Stimulated activated CD4-positive, alpha-beta T cell treated with anti-CD3 and anti-CD28 coated beads, TNF-alpha, amount 100 ng/mL, for 48 hours (primary cell): ENCODE measurements around the gene HTR2A.
A peak's percentile ranks its signal among the peaks of the same experiment; 100 is the strongest.

Source experiments
- DNase-seq, 3 donors: peaks; one replicate each; pipeline ENCODE4 v3.0.0-alpha.2; 2020; ENCODE audit warnings: low read depth in 3 of 3

The HTR2A gene

GRCh38 chr13:46871557-46871956 lies 25.3 kb downstream of the HTR2A start:
- no peak for DNase-seq

DNA sequence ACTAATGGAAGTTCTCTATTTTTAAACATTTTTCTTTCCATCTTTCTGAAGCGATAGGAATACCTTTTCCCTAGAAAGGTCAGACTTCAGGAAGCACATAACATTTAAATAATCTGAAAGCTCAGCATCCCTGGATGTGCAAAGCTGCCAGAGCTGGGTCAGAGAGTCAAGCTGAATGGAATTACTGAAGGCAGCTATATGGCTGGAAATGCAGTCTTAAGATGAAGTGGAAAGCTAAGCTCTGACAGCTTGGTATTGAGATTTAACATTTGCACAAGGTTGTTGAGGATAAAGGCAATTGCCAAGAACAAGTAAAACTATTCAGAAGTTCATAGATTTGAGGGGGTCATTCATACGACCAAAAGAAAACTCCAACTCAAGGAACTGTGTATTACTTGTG lies 28.8 kb downstream of the HTR2A start:
- no peak for DNase-seq

GRCh38 chr13:46866150-46866549 lies 30.7 kb downstream of the HTR2A start:
- no peak for DNase-seq

DNA sequence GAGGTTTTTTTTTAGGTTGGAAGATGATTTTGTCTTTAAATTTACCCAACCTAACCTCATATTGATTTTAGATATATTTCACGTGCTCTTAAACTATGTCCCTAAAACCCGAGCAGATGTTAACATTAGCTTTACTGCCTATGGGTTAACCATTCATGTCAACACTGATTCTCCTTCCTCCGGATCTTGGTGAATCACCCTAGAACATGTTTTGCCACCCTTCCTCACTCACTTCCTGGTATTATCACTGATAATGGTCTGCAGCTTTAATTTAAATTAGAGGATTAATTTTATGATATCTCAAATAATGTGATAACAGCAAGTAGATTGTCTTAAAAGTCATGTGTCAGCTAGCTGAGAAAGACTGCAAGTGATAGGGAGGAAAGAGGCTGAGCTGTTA lies 31.9 kb downstream of the HTR2A start:
- DNase-seq: no peak

GRCh38 chr13:46861959-46862358 lies 34.9 kb downstream of the HTR2A start:
- no peak for DNase-seq

- no peak for DNase-seq
These were observed 36.1 kb downstream of the HTR2A start for GRCh38 chr13:46860722-46861121.

DNA sequence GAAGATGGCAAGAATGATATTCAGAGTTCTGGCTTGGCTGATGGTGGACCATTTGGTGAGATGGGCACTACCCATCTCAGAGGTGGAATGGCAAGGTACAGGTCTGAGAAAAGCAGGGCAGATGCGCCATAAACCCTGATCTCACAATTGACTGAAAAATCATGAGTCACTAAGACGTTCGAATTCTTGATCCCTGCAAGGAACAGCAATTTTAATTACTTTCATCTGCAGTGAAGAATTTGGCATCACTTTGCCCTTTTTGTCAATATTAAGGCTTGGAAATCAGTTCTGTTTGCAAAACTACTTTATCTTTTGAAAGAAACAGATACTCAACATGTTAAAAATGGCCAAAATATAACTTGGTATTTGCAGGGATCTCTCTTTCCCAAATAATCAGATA lies 38.1 kb downstream of the HTR2A start:
- DNase-seq: no peak

DNA sequence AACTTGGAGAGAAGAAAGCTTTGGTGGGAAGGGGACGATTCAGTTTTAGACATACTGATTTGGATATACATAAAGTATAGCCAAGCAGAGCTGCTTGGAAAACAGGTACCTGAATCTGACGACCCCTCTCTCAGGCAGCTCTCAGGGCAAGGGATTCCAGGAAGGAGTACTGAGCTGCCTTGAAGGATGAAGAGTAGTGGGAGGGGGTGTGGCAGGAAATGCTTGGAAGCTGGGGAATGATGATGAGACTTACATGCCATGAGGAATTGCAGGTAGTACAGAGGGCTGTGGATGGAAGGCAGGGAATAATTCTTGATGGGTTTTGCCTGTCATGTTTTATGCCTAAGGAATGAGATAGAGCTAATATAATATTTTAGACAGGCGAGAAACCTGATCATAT lies 38.7 kb downstream of the HTR2A start:
- no peak for DNase-seq

DNA sequence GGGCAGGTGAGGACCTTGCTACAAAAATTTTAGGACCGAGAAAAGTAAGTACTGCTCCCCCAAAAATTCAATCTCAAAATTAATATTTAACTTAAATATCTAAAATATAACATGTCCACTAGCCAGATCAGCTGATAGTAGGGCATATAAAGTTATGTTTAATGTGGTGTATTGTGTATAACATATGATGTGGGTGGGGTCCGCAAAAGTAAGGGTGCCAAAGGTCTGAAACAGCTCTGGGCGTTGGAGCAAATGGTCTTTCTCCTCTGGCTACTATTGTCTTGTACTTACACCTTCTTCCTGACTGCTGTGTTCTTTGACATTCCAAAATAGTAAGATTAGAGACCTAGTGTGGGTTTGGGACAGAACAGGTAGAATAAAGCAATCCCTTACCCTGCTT lies 41.2 kb downstream of the HTR2A start:
- DNase-seq: no peak

GRCh38 chr13:46855166-46855565 lies 41.7 kb downstream of the HTR2A start:
- no peak for DNase-seq

- DNase-seq: no peak
These were observed 44.7 kb downstream of the HTR2A start for GRCh38 chr13:46852168-46852567.

DNA sequence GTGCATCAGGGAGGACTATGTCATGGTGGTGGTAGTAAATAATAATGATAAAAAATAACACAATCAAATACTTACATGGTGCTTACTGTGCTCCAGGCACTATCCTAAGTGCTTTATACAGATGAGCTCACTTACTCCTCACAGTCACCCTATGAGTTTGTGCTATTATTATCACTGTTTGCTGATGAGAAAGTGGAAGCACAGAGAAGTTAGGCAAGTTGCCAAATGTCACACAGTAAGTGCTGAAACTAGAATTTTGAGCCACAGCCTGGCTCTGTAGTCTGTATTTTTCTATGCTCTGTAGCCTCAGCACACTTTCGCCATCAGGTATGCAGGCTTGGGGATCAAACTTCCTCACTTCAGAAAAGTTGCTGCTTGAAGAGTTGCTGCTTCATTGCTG lies 46.6 kb downstream of the HTR2A start:
- no peak for DNase-seq

DNA sequence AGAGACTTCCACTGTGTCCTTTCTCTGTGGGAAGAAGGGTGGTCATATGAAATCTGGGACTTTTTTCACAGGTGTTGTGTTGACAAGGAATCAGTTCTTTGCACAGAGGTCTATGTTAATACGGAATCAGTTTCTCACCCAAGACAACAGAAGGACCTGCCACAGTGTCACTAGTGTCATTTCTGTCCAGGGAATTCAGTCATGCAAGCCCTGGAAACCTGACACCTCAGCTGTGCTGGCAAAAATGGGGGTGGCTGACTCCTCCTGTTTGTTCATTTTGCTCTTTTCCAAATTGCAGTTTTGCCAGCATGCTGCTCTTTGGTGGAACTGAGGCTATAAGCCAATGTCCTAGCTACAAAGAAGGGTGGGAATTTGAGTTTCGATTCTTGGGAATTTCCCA lies 50.1 kb downstream of the HTR2A start:
- no peak for DNase-seq

GRCh38 chr13:46845146-46845545 lies 51.7 kb downstream of the HTR2A start:
- DNase-seq: no peak

GRCh38 chr13:46844431-46844830 lies 52.4 kb downstream of the HTR2A start:
- no peak for DNase-seq

DNA sequence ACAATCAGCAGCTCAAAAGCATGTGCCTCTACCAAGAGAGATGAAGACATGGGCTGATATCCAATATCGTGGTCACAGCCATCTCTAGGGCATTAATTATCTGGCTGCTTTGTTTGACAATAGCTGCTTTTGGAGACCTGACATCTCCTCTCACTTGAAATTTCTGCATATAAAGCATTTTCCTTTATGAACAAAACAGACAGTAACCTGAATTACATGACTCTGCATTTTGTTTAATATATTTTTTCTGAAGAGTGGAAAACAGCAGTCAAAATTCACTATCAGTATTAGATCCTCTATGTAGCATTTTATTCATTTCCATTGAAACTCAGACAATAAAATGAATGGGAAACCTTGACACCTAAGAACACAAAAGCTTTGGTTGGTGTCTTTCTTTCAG lies 57.5 kb downstream of the HTR2A start:
- no peak for DNase-seq

- DNase-seq: no peak
These were observed 62.2 kb downstream of the HTR2A start for GRCh38 chr13:46834657-46835056.

DNA sequence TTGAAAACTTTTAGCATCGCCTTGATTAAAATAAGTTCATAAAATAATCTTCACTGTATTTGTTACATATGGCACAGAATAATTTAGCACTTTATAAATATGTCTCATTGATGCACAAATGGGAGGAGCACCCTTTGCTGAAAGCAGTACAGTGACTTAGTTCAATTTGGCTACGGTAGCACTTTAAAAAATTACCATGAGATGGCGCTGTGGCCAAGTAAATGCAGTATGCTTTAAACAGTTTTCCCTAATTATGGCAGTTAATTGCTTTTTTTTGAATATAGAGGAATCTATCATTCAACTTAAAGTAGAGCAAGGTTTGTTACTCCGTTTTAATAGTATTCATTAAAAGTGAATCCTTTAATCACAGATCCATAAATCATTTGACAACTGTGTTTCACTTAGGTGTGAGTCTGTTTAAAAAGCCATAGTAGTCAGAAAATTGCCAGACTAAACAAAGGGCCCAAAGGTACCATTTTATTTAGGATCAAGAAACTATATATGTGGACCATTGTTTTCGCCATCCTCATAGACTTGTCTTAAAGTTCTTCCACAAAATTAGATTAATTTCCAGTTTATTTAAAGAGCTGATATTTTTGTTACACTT lies 65.2 kb downstream of the HTR2A start:
- peak in 1 of 3 donors; percentile 18 for DNase-seq

DNA sequence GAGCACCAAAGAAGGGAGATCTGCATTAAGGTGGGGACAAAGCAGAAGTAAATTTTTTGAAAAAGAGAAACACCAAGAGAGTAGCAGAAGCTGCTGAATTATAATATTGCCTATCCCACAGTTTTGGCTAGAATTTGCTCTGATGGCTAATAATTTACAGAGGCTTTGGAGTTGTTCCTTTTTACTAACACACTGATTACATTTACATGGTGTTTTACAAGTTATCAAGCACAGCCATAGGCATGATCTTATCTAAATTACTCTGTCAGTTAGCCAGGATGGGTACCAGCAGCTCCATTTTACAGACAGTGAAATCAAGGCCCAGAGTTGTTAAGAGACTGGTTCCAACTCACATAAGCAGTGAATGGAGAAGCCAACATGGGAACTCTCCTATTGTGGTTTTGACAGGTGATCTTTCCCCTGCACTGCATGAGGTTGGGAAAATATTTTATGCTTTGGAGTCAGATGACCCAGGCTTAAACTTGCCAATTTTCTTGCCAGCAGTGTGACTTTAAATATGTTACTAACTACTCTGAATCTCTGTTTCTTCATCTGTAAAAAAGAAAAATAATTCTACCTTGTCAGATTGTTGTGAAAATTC lies 66.3 kb downstream of the HTR2A start:
- no peak for DNase-seq

GRCh38 chr13:46822551-46822950 lies 74.3 kb downstream of the HTR2A start:
- DNase-seq: no peak

GRCh38 chr13:46817838-46818476 lies 78.9 kb downstream of the HTR2A start:
- DNase-seq: no peak

DNA sequence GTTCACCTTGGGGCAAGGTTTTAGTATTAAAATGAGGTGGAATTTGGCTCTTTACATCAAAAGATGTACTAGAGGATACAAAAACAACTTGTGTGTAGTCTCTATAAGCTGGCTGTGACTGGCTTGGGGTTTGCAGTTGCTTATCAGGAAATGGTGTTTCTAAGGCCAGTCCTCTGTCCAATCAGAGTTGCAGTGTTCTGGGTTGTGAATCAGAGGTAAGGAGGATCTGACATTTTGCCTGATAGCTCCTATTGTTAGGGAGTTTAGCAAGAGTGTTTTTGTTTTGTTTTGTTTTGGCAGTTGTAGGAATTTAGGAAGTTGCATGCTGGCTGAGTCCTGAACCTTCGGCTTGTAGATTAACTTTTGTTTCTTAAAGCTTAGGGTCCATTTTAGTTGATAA lies 79.8 kb downstream of the HTR2A start:
- DNase-seq: no peak

DNA sequence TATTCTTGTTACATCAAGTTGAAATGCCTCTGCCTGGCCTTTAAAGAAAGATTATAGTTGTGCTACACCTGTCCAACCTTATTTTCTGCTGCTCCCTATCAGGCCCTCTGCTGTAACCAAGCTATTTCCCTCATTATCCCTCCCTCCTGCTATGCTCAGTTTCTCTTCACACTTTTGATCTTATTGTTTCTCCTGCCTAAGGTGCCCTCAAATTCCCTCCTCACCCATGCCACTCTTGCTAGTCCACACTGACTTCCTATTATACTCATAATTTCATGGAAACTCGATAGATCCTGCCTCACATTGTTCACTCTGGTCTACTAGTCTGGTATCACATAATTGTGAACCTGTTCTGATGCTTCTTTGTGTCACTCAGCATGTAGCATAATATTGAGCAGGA lies 80.5 kb downstream of the HTR2A start:
- no peak for DNase-seq
